NCI-H2081 treated with DMSO at 0.1 percent for 48 hours (cell line): Measurements from ENCODE around the gene CRY1.

Source experiments
- DNase-seq: peaks from one replicate; lab custom pipeline; 2025; lab: John Stamatoyannopoulos, UW

Gene CRY1

GRCh38 chr12:106962286-106962685, 131.1 kb downstream of the CRY1 start:
- no peak for DNase-seq

DNA sequence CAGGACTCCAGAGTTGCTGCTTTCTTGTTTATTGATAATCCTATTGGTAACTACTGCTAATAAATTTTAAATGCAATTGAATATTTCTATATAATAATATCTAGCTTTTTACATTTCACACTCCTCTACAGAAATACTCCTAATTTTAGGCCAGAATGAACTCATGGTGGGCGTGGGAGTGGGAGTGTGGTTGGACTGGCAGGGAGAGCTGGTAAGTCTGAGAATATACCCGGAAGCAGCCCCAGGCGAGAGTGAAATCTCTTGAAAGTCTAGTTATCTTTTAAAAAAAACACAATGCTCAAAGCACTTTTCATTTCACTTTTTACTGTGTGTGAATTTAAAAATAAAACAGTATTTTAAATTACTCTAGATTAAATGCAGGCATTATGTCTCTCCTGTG, 132.9 kb downstream of the CRY1 start:
- no peak for DNase-seq

DNA sequence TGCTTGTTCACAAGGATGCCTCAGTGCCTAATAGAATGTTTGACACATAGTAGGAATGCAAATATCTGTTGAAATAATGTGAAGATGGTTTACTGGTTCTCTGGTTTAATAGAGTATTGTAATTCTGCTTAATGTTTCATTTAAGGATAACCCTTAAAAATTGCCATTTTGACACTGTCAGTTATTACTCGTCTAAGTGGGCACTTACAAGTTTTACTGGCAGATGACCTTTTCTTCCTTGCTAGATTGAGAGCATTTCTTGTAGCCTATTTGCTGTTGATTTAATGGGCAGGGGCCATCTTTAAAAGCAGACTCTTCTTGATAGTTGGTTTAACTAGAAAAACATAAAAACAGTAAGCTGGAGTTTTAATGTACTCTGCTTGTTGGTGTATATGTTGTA, 135.8 kb downstream of the CRY1 start:
- no peak for DNase-seq

DNA sequence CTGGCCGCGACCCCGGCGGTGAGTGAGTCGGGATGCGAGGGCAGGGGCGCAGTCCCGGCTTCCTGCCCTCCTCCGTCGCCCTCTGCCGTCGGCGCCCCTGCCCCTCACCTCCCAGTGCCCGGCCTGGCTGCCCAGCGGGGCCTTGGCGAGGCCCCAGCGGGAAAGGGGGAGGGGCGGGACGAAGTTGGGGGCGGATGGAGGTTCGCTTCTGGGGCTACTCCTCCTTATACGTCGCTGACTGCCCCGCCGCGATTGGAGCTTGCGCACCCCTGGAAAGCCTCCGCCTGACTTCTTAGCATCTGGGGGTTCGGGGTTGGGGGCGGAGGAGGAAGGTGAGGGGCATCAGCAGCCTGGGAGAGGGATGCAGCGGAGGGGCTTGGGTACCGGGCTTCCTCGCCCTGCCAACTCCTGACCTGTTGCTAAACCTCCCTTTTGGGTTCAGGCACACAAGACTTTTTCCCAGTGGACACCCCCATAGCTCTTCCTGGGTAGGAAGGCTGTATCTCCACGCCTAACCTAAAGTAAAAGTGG, 137.2 kb downstream of the CRY1 start:
- no peak for DNase-seq

DNA sequence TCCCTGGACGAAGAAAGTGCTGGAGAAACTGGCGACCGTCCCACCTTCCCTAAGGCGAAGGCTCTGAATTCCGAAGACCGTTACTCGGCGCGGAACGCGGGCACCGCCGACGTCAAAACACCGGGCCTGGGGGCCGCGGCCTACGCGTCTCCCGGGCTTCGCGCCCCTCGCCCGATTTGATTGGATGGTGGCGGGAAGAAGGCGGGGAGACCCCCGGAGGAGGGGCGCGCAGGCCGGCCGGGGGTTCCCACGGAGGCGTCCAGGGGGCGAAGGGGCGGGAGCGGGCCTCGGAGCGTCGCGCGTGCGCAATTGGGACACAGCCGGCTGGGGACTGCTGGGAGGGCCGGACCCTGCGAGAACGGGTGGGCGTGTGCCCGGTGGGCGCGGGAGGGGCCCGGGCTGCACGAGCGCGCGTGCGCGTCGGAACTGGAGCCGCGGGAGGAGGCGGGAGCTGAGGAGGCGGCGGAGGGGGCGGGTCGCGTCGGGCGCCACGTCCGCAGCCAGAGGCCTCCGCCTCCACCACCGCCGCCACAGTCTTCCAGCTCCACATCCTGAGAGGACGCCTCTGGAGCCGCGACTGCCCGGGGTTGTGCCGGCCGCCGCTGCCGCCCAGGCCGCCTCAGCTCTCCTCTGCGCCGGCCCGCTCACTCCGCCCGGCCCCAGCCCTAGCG, 137.8 kb downstream of the CRY1 start, which contains the start of gene TMEM263:
TMEM263 (plus strand) TSS at position 531 of the 671 bp plus-strand sequence. CDS start 11,210 bp downstream, outside the sequence.
- DNase-seq: peak; percentile 62

GRCh38 chr12:106954462-106955376, 138.6 kb downstream of the CRY1 start:
- DNase-seq: no peak

- no peak for DNase-seq
These were observed 139.7 kb downstream of the CRY1 start for GRCh38 chr12:106953352-106954250.

- no peak for DNase-seq
These were observed 142.8 kb downstream of the CRY1 start for GRCh38 chr12:106950591-106950990.

GRCh38 chr12:106947461-106947860, 145.9 kb downstream of the CRY1 start:
- no peak for DNase-seq

- DNase-seq: no peak
These were observed 148.0 kb downstream of the CRY1 start for GRCh38 chr12:106945261-106945851.

DNA sequence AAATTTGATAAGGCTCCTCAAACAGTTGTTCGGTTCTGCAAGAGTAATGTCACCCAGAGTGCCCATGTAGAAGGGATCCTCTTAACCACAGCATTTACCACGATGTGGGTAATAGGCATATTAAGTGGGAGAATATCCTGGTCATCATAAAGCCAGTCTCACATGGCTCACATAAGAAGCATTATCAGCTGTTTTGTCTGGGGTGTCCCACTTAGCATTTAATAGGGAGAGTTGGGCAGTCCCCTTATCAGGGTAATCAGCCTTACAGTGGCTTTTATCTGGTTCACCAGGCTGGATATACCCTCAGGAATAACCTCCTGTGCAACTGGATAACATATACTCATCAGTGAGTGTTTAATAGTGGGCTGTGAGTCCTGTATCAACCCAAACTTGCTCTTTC, 150.6 kb downstream of the CRY1 start:
- no peak for DNase-seq

DNA sequence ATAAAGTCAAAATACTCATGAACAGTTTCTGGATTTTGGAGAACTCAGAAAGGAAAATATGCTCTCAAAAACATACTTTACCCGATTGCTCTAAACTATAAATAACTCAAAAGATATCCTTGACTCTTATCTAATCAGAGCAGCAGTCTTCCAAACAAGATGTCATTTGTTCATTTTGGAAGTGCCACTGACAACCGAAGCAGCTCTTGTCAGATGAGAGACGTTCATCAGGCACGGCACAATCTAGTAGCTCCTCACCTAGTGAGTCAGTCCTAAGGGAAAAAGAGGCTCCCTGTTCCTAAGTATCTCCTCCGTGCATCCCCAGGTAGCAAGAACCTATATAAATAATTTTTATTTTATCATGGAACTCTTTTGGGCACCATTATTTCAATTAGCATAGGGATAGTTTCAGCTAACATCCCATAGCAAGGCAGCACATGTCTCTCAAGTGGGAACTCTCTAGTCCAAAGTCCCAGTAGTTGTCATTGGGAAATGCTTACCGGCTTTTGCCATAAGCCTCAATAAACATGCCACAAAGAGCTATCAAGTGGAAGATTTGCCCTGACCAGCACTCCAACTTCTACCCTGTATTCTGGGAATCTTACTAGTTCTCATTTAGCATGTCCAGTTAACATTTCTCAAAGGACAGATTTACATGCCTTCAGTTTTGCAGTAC, 151.7 kb downstream of the CRY1 start:
- DNase-seq: no peak
